Esophagus muscularis mucosa (tissue), 3 donors: ENCODE measurements around the gene STAT3.

ENCODE experiments used
- CTCF ChIP-seq, 3 experiments: fragments of 200-600 bp in 2 of 3; fragments of 450-650 bp in 1 of 3; sonication (generic) in 2 of 3; IDR thresholded peaks; one replicate each; pipeline ENCODE4 v1.5.1; 2017 to 2019; ENCODE audit warnings: antibody characterized with exemption in 3 of 3, mild to moderate bottlenecking in 2 of 3, moderate library complexity in 1 of 3
- POLR2A ChIP-seq: fragments of 450-650 bp; IDR thresholded peaks from one replicate; pipeline ENCODE4 v1.6.1; 2017; ENCODE audit warnings: antibody characterized with exemption, moderate library complexity, mild to moderate bottlenecking, low read depth

DNA sequence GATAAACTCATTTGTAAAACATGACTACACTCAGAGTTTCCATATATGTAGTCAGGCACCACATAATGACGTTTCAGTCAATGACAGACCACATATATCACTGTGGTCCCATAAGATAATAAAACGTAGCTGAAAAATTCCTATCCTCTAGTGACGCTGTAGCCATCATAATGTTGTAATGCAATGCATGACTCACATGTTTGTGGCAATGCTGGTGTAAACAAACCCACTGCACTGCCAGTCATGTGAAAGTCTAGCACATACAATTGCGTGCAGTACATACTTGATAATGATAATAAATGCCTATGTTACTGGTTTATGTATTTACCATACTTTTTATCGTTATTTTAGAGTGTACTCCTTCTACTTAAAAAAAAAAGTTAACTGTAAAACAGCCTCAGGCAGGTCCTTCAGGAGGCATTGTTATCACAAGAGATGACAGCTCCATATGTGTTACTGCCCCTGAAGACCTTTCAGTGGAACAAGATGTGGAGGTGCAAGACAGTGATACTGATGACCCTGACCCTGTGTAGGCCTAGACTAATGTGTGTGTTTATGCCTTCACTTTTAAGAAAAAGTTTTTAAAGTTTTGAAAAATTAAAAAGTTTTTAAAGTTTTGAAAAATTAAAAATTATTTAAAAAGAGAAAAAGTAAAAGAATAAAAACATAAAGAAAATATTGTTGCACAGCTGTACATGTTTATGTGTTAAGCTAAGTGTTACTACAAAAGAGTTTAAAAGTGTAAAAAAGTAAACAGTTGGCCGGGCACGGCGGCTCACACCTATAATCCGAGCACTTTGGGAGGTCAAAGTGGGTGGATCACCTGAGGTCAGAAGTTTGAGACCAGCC lies 121.1 kb downstream of the STAT3 start:
- no peak for TF ChIP-seq CTCF (IDR thresholded peaks at IDR 0.05)
- no peak for TF ChIP-seq POLR2A
